NCI-H82 treated with DMSO at 0.1 percent for 48 hours (cell line): Measurements from ENCODE around the gene AAMDC.

Experiments used
- DNase-seq: peaks from one replicate; lab custom pipeline; 2025; ENCODE audit not compliant: unreplicated experiment; lab: John Stamatoyannopoulos, UW

The AAMDC gene

GRCh38 chr11:77820565-77821348, at the start of gene AAMDC, which contains the start of gene RSF1:
Gene AAMDC (plus strand): TSS chr11:77821144. CDS start chr11:77842497, 21,353 bp downstream.
Gene RSF1 (minus strand): TSS chr11:77820722. CDS start chr11:77820714, 8 bp downstream.
- peak; percentile 90 for DNase-seq

- no peak for DNase-seq
These were observed 45.0 kb upstream of the AAMDC start for GRCh38 chr11:77775936-77776335.

- no peak for DNase-seq
These were observed 44.5 kb upstream of the AAMDC start for GRCh38 chr11:77776455-77776854.

- no peak for DNase-seq
These were observed 42.8 kb upstream of the AAMDC start for GRCh38 chr11:77778118-77778517.

- no peak for DNase-seq
These were observed 42.4 kb upstream of the AAMDC start for GRCh38 chr11:77778549-77778948.

- DNase-seq: no peak
These were observed 41.0 kb upstream of the AAMDC start for GRCh38 chr11:77779935-77780334.

- DNase-seq: no peak
These were observed 37.9 kb upstream of the AAMDC start for GRCh38 chr11:77783025-77783424.

- DNase-seq: no peak
These were observed 36.4 kb upstream of the AAMDC start for GRCh38 chr11:77784572-77784971.

GRCh38 chr11:77789061-77789730, 31.7 kb upstream of the AAMDC start:
- DNase-seq: no peak

GRCh38 chr11:77789731-77790476, 31.0 kb upstream of the AAMDC start:
- DNase-seq: no peak

- no peak for DNase-seq
These were observed 29.6 kb upstream of the AAMDC start for GRCh38 chr11:77791301-77791700.

- no peak for DNase-seq
These were observed 27.0 kb upstream of the AAMDC start for GRCh38 chr11:77793972-77794371.

- no peak for DNase-seq
These were observed 21.6 kb upstream of the AAMDC start for GRCh38 chr11:77799338-77799737.

- no peak for DNase-seq
These were observed 20.5 kb upstream of the AAMDC start for GRCh38 chr11:77800449-77800848.

- DNase-seq: no peak
These were observed 19.5 kb upstream of the AAMDC start for GRCh38 chr11:77801477-77801876.

GRCh38 chr11:77806415-77806814, 14.5 kb upstream of the AAMDC start:
- no peak for DNase-seq

GRCh38 chr11:77806993-77807392, 14.0 kb upstream of the AAMDC start:
- DNase-seq: no peak

- no peak for DNase-seq
These were observed 7.7 kb upstream of the AAMDC start for GRCh38 chr11:77813256-77813655.

GRCh38 chr11:77814848-77815247, 6.1 kb upstream of the AAMDC start:
- no peak for DNase-seq

- no peak for DNase-seq
These were observed 5.5 kb upstream of the AAMDC start for GRCh38 chr11:77815459-77815858.

GRCh38 chr11:77819411-77819920, 1.5 kb upstream of the AAMDC start:
- peak; percentile 54 for DNase-seq
